GM21515 (cell line): Measurements from ENCODE around the gene PPP1R14D.

Source experiments
- ATAC-seq: cut with Tn5 transposase; IDR thresholded peaks from one replicate; pipeline ENCODE4 v1.9.1; 2021; ENCODE audit not compliant: unreplicated experiment

The PPP1R14D gene

GRCh38 chr15:40853241-40853890 is 24.9 kb upstream of the PPP1R14D start:
- no peak for ATAC-seq

- no peak for ATAC-seq
Observed at GRCh38 chr15:40852529-40852928, 24.0 kb upstream of the PPP1R14D start.

DNA sequence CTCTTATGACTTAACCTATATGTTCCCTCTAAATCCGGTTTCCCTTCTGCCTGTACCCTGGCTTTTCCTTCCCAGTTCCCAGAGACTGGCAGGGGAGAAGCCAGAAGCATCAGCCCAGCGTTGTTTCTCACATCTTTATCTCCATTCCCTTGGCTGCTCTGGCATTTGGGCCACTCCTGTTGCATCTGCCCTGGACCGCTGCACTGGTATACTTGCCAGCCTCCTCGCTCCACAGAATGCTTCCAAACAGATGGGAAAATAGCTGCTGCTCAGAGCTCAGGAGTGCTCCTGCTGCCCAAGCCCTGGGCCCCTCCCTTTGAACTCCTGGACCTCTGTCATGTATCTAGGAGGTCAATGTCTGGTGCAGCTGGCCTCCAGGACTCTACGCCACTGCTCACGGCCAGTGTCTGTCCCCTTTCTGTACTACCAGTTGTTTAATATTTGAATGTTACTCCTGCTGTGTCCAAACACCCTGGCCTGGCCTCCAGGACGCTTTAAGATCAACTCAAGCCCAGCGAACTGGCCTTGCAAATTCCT is 22.1 kb upstream of the PPP1R14D start:
- no peak for ATAC-seq

DNA sequence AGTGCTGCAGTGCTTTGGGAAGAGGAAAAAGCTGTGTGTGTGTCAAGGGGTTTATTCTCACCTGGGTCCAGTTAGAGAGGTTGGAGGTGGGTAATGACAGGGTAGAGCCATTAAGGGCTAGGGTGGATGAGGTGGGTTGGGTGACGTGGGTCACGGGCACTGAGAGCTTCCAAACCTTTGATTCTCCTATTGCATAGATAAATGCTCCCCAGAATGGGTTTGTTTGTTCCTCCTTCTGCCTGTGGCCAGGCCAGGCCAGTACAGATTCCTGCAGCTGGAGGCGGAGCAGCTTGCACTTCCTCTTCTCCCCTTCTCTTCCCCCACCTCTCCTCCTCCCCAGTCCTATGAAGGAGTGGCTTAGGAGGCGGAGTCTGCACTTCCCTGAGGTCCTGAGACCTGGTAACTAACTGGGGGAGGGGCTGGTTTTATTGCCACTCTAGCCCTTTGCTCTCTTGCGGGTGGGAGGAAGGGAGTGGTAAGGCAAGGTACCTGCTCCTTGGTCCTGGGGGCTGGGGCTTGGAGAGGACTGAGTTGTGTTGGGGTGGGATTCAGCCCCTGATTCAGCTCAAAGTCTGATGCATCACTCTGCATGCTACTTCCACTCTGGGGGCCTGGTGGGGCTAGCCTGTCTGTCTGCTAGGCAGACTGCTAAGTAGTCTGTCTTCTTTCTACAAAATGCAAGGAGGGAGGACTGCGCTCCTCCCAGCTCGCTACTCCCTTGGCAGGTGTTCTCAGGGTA is 18.9 kb upstream of the PPP1R14D start:
- ATAC-seq, result no peak

GRCh38 chr15:40846841-40847222 is 18.3 kb upstream of the PPP1R14D start:
- no peak for ATAC-seq

- ATAC-seq, result no peak
Observed at GRCh38 chr15:40845511-40846284, 17.2 kb upstream of the PPP1R14D start.

DNA sequence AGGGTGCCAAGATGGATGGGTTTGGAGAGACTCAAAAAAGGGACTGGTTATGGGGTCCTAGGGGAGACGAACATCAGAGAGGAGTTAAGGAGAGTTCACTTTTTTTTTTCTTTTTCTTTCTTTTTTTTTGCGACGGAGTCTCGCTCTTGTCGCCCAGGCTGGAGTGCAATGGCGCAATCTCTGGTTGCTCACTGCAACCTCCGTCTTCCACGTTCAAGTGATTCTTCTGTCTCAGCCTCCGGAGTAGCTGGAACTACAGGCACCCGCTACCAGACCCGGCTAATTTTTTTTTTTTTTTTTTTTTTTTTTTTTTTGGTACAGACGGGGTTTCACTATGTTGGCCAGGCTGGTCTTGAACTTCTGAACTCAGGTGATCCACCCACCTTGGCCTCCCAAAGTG is 16.5 kb upstream of the PPP1R14D start:
- no peak for ATAC-seq

- no peak for ATAC-seq
Observed at GRCh38 chr15:40844696-40845030, 16.2 kb upstream of the PPP1R14D start.

DNA sequence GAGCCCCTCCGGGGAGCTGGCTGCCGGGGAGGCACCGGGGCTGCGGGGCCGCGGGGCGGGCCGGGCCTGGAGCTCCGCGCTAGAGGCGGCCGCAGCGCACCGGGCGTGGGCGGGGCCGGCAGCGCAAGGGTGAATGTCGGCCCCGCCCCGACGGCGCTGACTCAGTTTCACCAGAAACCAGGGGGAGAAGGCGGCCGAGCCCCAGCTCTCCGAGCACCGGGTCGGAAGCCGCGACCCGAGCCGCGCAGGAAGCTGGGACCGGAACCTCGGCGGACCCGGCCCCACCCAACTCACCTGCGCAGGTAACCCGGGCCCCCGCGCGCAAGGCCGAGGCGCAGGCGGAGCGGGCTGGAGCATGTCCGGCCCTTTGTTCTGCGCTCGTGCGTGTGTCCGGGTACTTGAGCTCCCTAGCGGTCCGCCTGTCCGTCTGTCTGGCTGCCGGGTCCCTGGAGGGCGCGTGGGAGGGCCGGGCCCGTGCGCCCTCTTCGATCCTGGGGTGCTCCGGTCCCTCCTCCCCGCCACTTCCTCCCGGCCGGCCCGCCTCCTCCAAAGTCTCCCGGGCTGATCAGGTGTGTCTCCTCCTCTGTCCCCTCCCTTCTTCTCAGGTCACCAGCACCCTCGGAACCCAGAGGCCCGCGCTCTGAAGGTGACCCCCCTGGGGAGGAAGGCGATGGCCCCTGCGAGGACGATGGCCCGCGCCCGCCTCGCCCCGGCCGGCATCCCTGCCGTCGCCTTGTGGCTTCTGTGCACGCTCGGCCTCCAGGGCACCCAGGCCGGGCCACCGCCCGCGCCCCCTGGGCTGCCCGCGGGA is 15.6 kb upstream of the PPP1R14D start, which contains the start of gene SPINT1:
Gene SPINT1 (plus strand): TSS at position 164 of the 811 bp plus-strand sequence. CDS start 507 bp downstream, at position 671.
- ATAC-seq, result no peak

DNA sequence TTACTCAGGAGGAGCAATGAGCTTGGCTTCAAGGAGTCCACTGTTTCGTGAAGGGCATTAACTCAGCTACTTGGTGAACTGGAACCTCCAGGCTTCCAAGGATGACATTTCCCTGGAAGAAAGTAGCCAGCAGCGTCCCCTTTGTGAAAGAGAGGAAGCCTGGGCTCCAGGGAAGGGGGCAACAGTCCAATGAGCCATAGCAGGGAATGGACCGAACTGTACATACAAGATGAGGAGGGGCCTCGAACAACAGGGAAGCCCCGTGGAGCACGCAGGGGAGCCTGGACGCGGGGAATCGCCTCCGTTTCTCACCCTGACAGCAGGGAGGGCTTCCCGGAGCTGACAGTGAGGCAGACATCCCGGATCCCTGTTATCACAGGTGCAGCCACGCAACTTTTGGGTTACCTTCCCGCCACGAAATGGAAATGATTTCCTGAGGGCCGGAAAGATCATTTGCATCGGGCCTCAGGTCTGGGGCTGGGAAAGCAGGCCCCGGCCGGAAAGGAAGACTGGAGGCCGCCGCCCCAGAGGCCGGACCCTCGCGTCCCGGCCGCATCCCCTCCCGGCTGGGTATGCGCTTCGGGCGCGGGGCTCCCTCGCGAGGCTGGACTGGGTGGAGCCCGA is 14.9 kb upstream of the PPP1R14D start:
- no peak for ATAC-seq

DNA sequence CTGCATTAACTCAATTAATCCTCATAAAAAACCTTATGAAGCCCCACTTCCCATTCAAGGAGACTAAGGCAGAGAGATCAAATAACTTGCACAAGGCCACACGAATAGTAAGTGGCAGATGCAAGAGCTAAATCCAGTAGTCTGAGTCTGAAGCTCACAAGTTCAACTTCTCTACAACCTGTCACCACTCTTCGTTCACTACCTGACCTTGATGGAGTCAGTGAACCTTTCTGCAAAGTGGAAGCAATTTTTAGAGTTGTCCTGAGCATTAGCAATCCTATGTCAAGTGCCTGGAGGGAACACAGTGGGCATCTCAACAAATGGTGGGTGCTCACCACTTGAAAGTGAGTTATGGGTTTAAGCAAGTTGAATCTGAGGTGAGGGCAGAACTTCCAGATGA is 13.2 kb upstream of the PPP1R14D start:
- ATAC-seq, result no peak

GRCh38 chr15:40838756-40839155 is 10.2 kb upstream of the PPP1R14D start:
- no peak for ATAC-seq

DNA sequence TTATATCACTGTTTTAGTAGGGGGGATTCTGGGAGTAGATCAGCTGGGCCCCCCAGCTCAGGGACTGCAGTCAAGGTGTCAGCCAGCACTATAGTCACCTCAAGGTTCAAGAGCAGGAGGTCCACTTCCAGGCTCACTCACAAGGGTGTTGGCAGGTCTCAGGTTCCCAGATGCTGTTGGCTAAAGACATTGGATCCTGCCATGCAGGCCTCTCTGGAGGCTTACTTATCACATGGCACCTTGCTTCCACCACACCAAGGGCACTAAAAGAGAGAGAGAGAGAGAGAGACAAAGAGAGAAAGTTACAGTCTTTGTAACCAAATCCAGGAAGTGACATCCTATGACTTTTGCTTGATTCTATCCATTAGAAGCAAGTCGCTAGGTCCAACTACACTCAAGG is 7.5 kb upstream of the PPP1R14D start:
- ATAC-seq, result no peak

DNA sequence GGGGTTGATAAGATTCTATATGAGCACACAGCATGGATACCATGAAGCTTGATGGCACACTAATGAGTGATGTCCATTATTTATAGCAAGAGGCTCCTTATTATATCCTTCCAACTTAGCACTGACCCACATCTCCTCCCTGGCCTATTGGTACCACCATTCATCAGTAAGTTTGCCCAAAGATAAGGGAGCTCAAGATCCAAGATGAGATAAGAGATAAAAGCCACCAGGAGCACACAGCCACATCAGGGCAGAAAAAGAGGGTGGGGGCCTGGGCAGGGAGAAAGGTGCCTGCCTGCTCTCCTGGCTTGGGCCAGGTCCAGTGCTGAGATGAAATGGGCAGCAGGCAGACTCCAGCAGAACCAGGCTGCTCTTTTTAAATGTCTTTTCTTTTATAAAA is 4.4 kb upstream of the PPP1R14D start:
- ATAC-seq, result no peak

DNA sequence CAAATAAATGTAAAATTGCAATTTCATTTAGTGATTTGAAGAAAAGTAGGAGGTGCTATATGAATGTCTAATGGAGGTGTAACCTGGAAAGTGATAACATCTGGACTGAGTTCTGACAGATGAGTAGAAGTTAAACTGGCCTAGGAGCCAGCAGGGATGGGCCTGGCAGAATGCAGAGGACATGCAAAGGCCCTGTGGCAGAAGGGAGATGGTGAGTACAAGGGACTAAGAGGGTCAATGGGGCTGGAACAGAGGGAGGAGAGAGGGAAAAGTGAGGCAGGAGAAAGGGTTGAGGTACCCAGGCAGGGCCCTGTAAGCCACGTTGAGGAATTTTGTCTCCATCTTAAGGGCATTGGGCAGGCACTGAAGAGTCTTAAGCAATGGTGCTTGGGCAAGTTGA is 3.4 kb upstream of the PPP1R14D start:
- ATAC-seq, result no peak

- ATAC-seq, result no peak
Observed at GRCh38 chr15:40830884-40831283, 2.4 kb upstream of the PPP1R14D start.

DNA sequence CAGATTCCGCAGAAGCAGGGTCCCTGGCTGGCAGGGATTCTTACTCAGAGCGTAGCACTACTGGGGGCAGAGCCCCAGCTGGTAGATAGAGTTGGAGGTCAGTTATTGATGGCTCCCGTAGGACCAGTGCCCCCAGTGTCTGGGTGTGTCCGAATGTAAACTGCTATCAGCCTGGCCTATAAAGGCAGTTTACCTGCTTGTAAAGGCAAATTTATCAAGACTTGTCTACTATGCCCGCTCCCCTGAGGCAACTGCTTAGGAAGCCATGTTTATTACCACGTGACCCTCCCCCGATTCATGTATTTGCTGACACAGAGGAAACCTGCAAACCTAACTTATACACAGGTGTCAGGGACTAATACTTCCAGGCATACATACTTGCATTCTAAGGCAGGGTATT is 607 bp upstream of the PPP1R14D start:
- ATAC-seq, result no peak

GRCh38 chr15:40826423-40827075 is 2.0 kb downstream of the PPP1R14D start:
- ATAC-seq, result no peak

DNA sequence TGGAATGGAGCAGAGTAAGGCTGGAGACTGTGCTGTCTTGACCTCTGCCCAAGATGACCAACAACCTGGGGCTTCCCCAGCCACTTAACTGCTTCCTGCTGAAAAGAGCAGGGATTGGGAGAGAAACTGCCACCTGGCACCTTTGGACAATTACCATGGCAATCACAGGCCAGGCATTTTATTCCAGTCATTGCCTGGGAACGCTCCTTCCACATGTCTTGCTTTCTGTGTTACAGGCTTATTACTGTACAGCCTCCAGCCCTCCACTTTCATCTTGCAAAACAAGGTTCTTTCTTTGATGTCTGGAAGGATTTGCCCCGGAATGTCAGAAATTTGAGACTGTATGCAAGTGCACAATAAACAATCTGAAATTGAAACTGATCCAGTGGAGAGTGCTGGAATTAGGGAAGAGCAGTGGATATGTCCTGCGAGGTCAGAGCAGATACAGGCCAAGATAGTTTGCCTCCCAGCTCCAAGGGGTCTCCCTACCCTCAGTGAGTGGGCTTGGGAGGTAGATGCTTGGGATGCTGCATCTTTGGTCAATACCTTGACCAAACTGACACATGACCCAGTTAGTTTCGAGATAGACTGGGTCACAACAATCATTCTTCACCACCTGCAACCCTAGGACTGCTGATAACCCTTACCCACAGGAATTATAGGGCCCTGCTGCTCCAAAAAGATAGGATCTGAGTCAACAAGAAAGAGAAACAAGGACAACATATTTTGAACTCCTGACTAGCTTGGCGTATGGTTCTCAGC is 2.7 kb downstream of the PPP1R14D start:
- ATAC-seq, result no peak
